Ovary (tissue), 9 donors: ENCODE measurements around the gene MCUB. TPM values are rescaled to one million over a fixed set of nuclear protein-coding genes. Genes with fewer than 3 reads are reported as not detected.

ENCODE experiments used
- DNase-seq, 5 donors: peaks; one replicate each; pipeline ENCODE4 v3.0.0-alpha.2; 2019 to 2020
- H3K27ac ChIP-seq, 2 donors: fragments of 200-600 bp; one replicate each; pipeline versions ENCODE4 v1.5.1 to v1.8.0; 2019 to 2022
- H3K27me3 ChIP-seq: fragments of 200-600 bp; one replicate; pipeline ENCODE4 v1.8.0; 2022
- H3K36me3 ChIP-seq: fragments of 200-600 bp; sonication (generic); one replicate; pipeline ENCODE4 v1.5.1; 2019
- H3K4me1 ChIP-seq: one replicate; pipeline ENCODE4 v1.8.1; 2013; ENCODE audit warnings: mild to moderate bottlenecking, moderate library complexity; ENCODE audit not compliant: insufficient read depth
- H3K4me3 ChIP-seq: fragments of 200-600 bp; sonication (generic); one replicate; pipeline ENCODE4 v1.5.1; 2017
- H3K9me3 ChIP-seq, 2 donors: fragments of 200-600 bp in 1 of 2; sonication (generic) in 1 of 2; one replicate each; pipeline versions ENCODE4 v1.5.1 to v1.8.1; 2013 to 2019; ENCODE audit warnings: mild to moderate bottlenecking in 1 of 2, moderate library complexity in 1 of 2
- CTCF ChIP-seq, 3 donors: fragments of 450-650 bp in 2 of 3; fragments of 200-600 bp in 1 of 3; IDR thresholded peaks; one replicate each; pipeline versions ENCODE4 v1.5.1 to v1.8.0; 2016 to 2022; ENCODE audit warnings: antibody characterized with exemption in 3 of 3, mild to moderate bottlenecking in 1 of 3
- EP300 ChIP-seq: sonication (generic); formaldehyde crosslinking; IDR thresholded peaks from one replicate; pipeline ENCODE4 v1.6.1; 2017; ENCODE audit warnings: antibody characterized with exemption
- POLR2A ChIP-seq: fragments of 450-650 bp; IDR thresholded peaks from one replicate; pipeline ENCODE4 v1.6.1; 2017; ENCODE audit warnings: antibody characterized with exemption, mild to moderate bottlenecking, moderate library complexity
- WGBS, 3 donors: extraction: QIAGEN DNeasy Blood & Tissue Kit in 1 of 3; methylation state at CpG; one replicate each; pipeline versions ENCODE4 v1.1.5 to v1.1.7; 2013 to 2017; 5-methylcytosine and 5-hydroxymethylcytosine counted together
- intact Hi-C, 4 donors: fragments of 100-400 bp; cut with DNase I; formaldehyde crosslinking; loops; one replicate each; pipeline versions ENCODE4 v1.11.0 to v1.15.1; 2022 to 2023
- polyA plus RNA-seq, 2 donors: library from polyadenylated mRNA; stranded (reverse); fragments of 200-250 nt in 1 of 2; fragments of 350-450 nt in 1 of 2; fragmentation: Illumina TruSeq in 1 of 2; extraction: RNeasy Lipid Tissue Mini Kit (QIAGEN cat#74804) in 1 of 2; gene quantifications; one replicate each; pipeline ENCODE4 v1.2.3, GENCODE V29; 2013 to 2014
- total RNA-seq, 7 donors: library from RNA; depleted of rRNA in 2 of 7; stranded (reverse); fragments of >200 nt in 2 of 7; fragmentation: NEBNext Ultra II Directional in 3 of 7; extraction: Animal tissue kit (Norgen Biotek cat#: 25700) in 3 of 7; gene quantifications; one replicate each; pipeline versions ENCODE4 v1.1.0 to v1.2.4, GENCODE V29; 2016 to 2023
- donor health status: DM: no; HTN: no; CAD: no; lungs with moderate emphysema.
- donor health status: DM: no; HTN: no; CAD: no.
- donor health status: Bipolar disorder and iron deficiency.
- donor health status: DM: yes; HTN: yes; CAD: no.
- donor health status: DM: no; HTN: no; CAD: no.
- donor health status: DM: yes; HTN: yes; CAD: no.

MCUB gene
- total and polyA plus RNA-seq, 9 donors: 7.6 to 18.5 (median 8.8) TPM

- Histone ChIP-seq H3K27me3 (no peaks in the 10 kb centered on the region), H3K36me3 (no peaks in the 10 kb centered on the region), H3K4me3 (no peak overlapping the region), H3K27ac (no peak overlapping the region), H3K9me3 (no peaks in the 10 kb centered on the region), H3K4me1 (no peaks in the 10 kb centered on the region)
- no peak for TF ChIP-seq EP300
- no peak for TF ChIP-seq POLR2A
- TF ChIP-seq CTCF (IDR thresholded peaks at IDR 0.05): no peak
- intact Hi-C loops: no loop called here
- no peak for DNase-seq
- WGBS, 3 donors: 93 to 98% (median 96%) methylated on average over 1 of the region's 1 CpG
These were observed 89.8 kb downstream of the MCUB start for GRCh38 chr4:109649872-109650271.

- Histone ChIP-seq H3K27me3 (no peaks in the 10 kb centered on the region), H3K36me3 (no peaks in the 10 kb centered on the region), H3K4me1 (no peaks in the 10 kb centered on the region), H3K9me3 (no peaks in the 10 kb centered on the region), H3K27ac (no peak overlapping the region), H3K4me3 (no peak overlapping the region)
- no peak for DNase-seq
- intact Hi-C loops: no loop called here
- 68 to 74% (median 72%) methylated on average over 6 of the region's 6 CpGs for WGBS, 3 donors
- TF ChIP-seq EP300: no peak
- no peak for TF ChIP-seq POLR2A
- no peak for TF ChIP-seq CTCF (IDR thresholded peaks at IDR 0.05)
These were observed 95.3 kb downstream of the MCUB start for GRCh38 chr4:109655396-109655795.

- Histone ChIP-seq H3K4me3 (no peak overlapping the region), H3K4me1 (no peaks in the 10 kb centered on the region), H3K9me3 (no peaks in the 10 kb centered on the region), H3K27me3 (no peaks in the 10 kb centered on the region), H3K27ac (no peak overlapping the region), H3K36me3 (no peaks in the 10 kb centered on the region)
- WGBS, 3 donors: 70 to 85% (median 83%) methylated on average over 9 of the region's 9 CpGs
- no peak for TF ChIP-seq CTCF (IDR thresholded peaks at IDR 0.05)
- TF ChIP-seq EP300: no peak
- no peak for TF ChIP-seq POLR2A
- intact Hi-C loops: no loop called here
- DNase-seq: no peak
These were observed 97.9 kb downstream of the MCUB start for GRCh38 chr4:109657854-109658418.

- no peak overlapping the region for H3K4me3 ChIP-seq
- H3K36me3 ChIP-seq: no peaks in the 10 kb centered on the region
- H3K4me1 ChIP-seq: no peaks in the 10 kb centered on the region
- DNase-seq: no peak
- intact Hi-C loops: no loop called here
- H3K27me3 ChIP-seq: no peaks in the 10 kb centered on the region
- no peaks in the 10 kb centered on the region for H3K9me3 ChIP-seq
- 79 to 81% (median 81%) methylated on average over 6 of the region's 6 CpGs for WGBS, 3 donors
- H3K27ac ChIP-seq: no peak overlapping the region
- TF ChIP-seq POLR2A (no peak), CTCF (IDR thresholded peaks at IDR 0.05) (no peak), EP300 (no peak)
These were observed 98.9 kb downstream of the MCUB start for GRCh38 chr4:109658871-109659410.
